Measurements from ENCODE around the gene PTDSS2.

PTDSS2 gene

DNA sequence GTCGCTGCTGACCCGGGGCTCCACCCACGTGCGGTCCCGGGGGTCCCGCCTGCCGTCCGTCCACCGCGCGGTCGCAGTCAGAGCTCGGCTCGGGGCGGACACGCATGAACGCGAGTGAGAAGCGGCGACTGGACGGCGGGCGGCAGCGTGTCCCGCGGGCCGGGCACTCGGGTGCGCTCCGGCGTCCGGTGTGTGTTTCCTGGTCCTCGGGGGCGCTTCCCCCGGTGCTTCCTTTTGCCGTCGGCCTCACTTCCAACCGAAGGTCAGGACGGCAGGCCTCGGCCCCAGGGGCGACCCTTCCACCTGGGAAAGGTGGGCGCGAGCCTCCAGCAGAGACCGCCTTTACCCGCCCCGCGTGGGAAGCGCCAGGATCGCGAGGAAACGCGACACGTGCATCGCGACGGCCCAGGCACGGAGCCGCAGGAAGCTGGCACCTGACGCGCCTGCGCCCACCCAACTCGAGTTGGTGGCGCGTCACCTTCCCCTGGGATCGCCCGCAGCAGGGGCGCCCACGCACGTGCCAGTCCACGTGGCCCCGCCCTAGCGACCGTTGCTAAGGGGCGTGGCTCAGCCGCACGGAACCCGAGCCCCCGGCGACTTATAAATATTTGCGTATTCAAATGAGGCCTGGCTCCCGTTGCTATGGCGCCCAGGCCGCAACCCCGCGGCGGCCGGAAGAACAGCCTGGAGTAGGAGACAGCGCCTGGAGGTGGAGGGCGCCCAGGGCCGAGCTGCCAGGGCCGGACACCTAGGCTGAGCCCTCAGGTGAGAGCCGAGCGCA is 87.0 kb downstream of the PTDSS2 start, which contains the start of gene LRRC56:
Gene LRRC56 (plus strand): TSS at position 687 of the 781 bp plus-strand sequence. CDS start 3,158 bp downstream, outside the sequence.
- H3K27ac Mint-ChIP-seq = peak within 1 kb of the TSS; percentile 96 to 97
- H3K27me3 Mint-ChIP-seq = no peaks in the 10 kb centered on the region
- peak within 1 kb of the TSS; percentile 92 to 96 for H3K4me3 Mint-ChIP-seq
- no peaks in the 10 kb centered on the region for H3K9me3 Mint-ChIP-seq
- DNase-seq (peak; percentile 90 to 91), ATAC-seq (peak; percentile 59)
- H3K4me1 Mint-ChIP-seq = peaks cover 31% of the 10 kb centered on the region

DNA sequence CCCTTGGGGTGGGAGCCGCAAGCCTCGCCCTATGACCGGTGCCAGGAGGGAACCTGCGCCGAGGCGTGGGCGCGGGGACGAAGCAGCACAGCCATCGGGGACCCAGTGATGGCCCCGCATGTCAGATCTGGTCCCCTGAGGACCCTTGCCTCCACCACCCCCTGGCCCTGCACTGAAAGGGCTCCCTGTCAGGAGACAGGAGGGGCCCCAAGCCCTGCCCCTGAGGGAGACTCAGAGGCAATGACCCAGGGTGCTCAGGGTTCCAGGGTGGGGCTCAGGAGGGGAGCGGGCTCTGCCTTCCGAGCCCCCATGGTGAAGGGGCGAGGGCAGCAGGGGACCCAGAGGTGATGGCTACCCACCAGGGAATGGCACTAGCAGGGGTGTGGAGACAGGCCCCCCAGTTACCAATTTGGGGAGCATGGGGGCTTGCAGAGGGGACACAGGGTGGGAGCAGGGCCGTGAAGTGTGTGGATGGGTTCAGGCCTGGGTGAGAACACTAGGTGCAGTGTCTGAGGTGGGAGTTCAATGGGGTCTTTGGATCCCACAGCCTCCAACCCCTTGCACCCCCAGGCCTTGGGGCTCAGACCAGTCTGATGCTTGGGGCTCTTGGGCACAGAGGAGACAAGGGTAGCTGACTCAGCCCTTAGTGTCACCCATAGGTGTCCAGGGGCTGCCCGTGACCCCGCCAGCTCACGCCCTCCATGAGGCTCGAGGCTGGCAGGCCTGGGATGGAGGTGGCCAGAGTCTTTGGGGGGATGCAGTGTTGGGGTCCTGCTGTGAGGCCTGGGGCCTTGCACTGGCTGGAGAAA is 87.7 kb downstream of the PTDSS2 start:
- ATAC-seq = no peak
- Mint-ChIP-seq H3K4me1 (peaks cover 31% of the 10 kb centered on the region), H3K27ac (peak overlapping the region; percentile 52 to 67), H3K9me3 (no peaks in the 10 kb centered on the region), H3K4me3 (peak overlapping the region; percentile 92 to 96), H3K27me3 (no peaks in the 10 kb centered on the region)
- no peak for DNase-seq

DNA sequence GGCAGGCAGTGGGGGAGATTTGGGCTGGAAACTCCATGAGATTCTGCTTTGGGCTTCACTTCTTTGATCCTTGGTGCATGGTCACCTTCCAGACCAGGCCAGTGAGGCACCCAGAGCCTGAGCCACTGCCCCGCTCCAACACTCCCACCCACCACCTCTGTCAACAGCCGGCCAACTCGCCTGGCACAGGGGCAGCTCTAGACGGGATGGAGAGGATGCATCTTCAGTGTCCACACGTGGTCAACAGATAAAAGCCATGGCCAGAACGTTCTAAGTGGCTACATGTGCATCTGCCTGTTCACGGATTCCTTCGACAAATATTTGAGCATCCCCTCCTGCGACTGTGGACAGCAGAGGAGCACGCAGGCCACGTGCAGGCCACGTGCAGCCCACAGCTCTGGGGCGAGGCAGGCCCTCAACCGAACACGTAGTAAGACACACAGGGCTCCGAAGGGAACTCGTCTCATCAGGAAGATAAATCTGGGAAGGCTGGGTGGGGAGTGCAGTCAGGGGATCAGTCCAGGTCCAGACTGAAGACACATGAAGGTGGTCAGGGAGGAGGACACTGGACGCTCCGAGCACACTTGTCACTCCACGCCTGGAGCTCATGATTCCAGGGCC is 88.5 kb downstream of the PTDSS2 start:
- DNase-seq (no peak), ATAC-seq (no peak)
- Mint-ChIP-seq H3K9me3 (no peaks in the 10 kb centered on the region), H3K27ac (peak overlapping the region in 1 of 2 donors; percentile 84), H3K4me3 (no peak overlapping the region), H3K4me1 (peaks cover 28% of the 10 kb centered on the region), H3K27me3 (no peaks in the 10 kb centered on the region)

DNA sequence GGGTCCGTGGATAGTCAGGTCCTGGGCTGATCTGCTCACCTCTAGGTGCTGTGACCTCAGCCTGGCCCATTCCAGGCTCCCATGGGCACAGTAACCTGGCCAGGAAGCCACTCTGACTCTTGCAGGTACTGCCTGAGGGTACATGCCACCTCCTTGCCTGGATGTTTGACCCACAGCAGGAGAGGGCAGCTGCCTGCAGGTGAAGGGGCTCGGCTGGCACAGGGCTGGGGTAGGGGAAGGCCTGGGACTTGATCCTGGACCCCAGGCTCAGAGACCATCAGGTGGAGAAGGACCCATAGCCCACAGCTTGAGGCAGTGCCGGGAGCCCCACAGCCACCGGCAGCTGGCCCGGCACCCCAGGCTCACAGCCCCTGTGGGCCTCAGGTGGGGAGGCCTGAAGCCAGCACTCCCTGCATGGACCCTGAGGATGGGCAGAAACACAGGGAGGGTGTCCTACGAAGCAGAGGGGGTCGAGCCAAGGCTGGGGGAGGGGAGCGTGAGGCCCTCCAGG is 89.9 kb downstream of the PTDSS2 start:
- Mint-ChIP-seq H3K4me1 (peaks cover 19% of the 10 kb centered on the region), H3K9me3 (no peaks in the 10 kb centered on the region), H3K27me3 (no peaks in the 10 kb centered on the region), H3K27ac (no peak overlapping the region), H3K4me3 (no peak overlapping the region)
- no peak for ATAC-seq
- no peak for DNase-seq
